ENCODE data around the gene CLDN5.

DNA sequence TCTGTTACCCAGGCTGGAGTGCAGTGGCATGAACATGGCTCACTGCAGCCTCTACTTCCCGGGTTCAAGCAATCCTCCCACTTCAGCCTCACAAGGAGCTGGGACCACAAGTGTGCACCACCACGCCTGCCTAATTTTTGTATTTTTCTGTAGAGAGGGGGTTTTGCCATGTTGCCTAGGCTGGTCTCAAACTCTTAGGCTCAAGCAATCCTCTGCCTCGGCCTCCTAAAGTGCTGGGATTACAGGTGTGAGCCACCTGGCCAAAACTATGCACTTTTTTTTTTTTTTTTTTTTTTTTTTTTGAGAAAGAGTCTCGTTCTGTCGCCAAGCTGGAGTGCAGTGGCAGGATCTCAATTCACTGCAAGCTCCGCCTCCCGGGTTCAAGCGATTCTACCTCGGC is 12.4 kb upstream of the CLDN5 start:
- TF ChIP-seq, protein P1, sequence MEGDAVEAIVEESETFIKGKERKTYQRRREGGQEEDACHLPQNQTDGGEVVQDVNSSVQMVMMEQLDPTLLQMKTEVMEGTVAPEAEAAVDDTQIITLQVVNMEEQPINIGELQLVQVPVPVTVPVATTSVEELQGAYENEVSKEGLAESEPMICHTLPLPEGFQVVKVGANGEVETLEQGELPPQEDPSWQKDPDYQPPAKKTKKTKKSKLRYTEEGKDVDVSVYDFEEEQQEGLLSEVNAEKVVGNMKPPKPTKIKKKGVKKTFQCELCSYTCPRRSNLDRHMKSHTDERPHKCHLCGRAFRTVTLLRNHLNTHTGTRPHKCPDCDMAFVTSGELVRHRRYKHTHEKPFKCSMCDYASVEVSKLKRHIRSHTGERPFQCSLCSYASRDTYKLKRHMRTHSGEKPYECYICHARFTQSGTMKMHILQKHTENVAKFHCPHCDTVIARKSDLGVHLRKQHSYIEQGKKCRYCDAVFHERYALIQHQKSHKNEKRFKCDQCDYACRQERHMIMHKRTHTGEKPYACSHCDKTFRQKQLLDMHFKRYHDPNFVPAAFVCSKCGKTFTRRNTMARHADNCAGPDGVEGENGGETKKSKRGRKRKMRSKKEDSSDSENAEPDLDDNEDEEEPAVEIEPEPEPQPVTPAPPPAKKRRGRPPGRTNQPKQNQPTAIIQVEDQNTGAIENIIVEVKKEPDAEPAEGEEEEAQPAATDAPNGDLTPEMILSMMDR (IDR thresholded peaks at IDR 0.05), result no peak
- TF ChIP-seq POLR2AphosphoS5 (IDR thresholded peaks at IDR 0.05), result no peak
- no peak for TF ChIP-seq POLR2A (IDR thresholded peaks at IDR 0.05)

Data from suprapubic skin (tissue), 4 donors.